Gastrocnemius medialis (tissue), 4 donors: ENCODE results near the gene TEX264. TPM values are rescaled to one million over a fixed set of nuclear protein-coding genes. Genes with fewer than 3 reads are reported as not detected.

Experiments
- ATAC-seq, 2 donors: fragments of 150-250 bp; one replicate each; pipeline ENCODE4 v1.9.1; 2016
- DNase-seq, 2 donors: peaks; one replicate each; pipeline ENCODE4 v3.0.0-alpha.2; 2019
- H3K27ac ChIP-seq, 4 donors: fragments of 200-600 bp; sonication (generic); 1 replicate in 1 of 4; 2 replicates in 3 of 4; pipeline ENCODE4 v1.5.1; 2016 to 2018; ENCODE audit warnings: mild to moderate bottlenecking in 2 of 4, moderate library complexity in 1 of 4
- H3K27me3 ChIP-seq, 3 donors: fragments of 200-600 bp; sonication (generic) in 2 of 3; 1 replicate in 1 of 3; 2 replicates in 2 of 3; pipeline versions ENCODE4 v1.5.1 to v1.6.0; 2016 to 2019; ENCODE audit warnings: mild to moderate bottlenecking in 1 of 3, moderate library complexity in 1 of 3
- H3K36me3 ChIP-seq, 2 donors: fragments of 200-600 bp; sonication (generic) in 1 of 2; one replicate each; pipeline ENCODE4 v1.5.1; 2017 to 2018
- H3K4me1 ChIP-seq, 2 donors: fragments of 200-600 bp; sonication (generic) in 1 of 2; one replicate each; pipeline ENCODE4 v1.5.1; 2016 to 2017; ENCODE audit warnings: mild to moderate bottlenecking in 2 of 2
- H3K4me3 ChIP-seq, 4 donors: fragments of 200-600 bp; sonication (generic) in 3 of 4; 1 replicate in 1 of 4; 2 replicates in 3 of 4; pipeline ENCODE4 v1.5.1; 2016 to 2019; ENCODE audit warnings: mild to moderate bottlenecking in 2 of 4
- H3K9me3 ChIP-seq, 3 donors: fragments of 200-600 bp; sonication (generic) in 2 of 3; 1 replicate in 1 of 3; 2 replicates in 2 of 3; pipeline ENCODE4 v1.5.1; 2016 to 2019
- CTCF ChIP-seq, 5 experiments: fragments of 450-650 bp in 3 of 5; fragments of 200-600 bp in 2 of 5; sonication (generic) in 2 of 5; IDR thresholded peaks in 4 of 5; conservative IDR thresholded peaks in 1 of 5; 1 replicate in 4 of 5; 2 replicates in 1 of 5; pipeline ENCODE4 v1.5.1; 2016 to 2019; ENCODE audit warnings: antibody characterized with exemption in 5 of 5, mild to moderate bottlenecking in 3 of 5, moderate library complexity in 3 of 5
- POLR2A ChIP-seq, 2 donors: fragments of 450-650 bp; IDR thresholded peaks; one replicate each; pipeline ENCODE4 v1.6.1; 2017; ENCODE audit warnings: antibody characterized with exemption in 2 of 2, mild to moderate bottlenecking in 2 of 2, moderate library complexity in 2 of 2
- in situ Hi-C, 4 donors: fragments of 200-750 bp; cut with MboI; loops; one replicate each; pipeline versions ENCODE4 v1.15.0 to v1.8.0; 2017; ENCODE audit warnings: low sequenced_read_pairs in 4 of 4
- intact Hi-C: fragments of 100-400 bp; cut with DNase I; formaldehyde crosslinking; loops from one replicate; pipeline ENCODE4 v1.15.1; 2023; ENCODE audit warnings: low total_unique reads
- total RNA-seq, 4 donors: library from RNA; depleted of rRNA; stranded (reverse); fragments of >200 nt; gene quantifications; one replicate each; pipeline versions ENCODE4 v1.1.0 to v1.2.3, GENCODE V29; 2016

The TEX264 gene
- total RNA-seq, 4 donors from 2014 or later: 43.9 to 83.5 (median 54.3) TPM

DNA sequence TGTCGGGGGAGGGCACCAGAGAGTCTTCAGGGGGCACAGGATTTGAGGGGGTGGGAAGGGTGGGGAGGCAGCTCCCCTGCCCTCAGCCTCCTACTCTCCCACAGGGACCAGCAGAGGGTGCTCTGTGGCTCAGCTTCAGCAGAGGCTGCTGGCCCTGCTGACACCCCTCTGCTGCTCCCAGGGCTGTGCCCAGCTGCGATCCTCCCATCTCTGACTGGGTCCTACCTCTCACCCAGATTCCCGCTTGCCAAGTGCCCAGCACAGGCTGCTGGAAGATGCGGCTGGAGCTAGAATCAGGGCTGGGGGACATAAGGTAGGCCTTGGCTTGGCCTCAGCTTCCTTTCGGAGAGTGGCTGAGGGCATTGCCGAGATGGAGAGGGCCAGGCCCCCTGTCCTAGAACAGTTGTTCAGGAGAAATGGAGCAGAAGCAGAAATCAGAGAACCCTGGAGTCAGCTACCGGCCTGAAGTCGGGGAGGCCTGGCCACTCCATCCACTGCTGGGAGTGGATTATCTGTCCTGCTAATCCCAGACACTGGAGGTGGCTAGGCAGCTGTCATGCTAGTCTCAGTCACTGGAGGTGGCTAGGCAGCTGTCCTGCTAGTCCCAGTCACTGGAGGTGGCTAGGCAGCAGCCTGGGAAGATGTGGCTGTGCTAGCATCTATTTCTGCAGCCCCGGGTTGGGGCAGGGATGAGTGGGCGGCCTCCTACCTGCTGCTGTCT is 39.7 kb downstream of the TEX264 start:
- DNase-seq: peak in 1 of 2 donors; percentile 2
- intact Hi-C loops (no loop called here), in situ Hi-C loops (no loop called here)
- Histone ChIP-seq H3K4me3 (no peak overlapping the region), H3K9me3 (no peaks in the 10 kb centered on the region), H3K27ac (no peak overlapping the region), H3K27me3 (no peaks in the 10 kb centered on the region), H3K4me1 (no peaks in the 10 kb centered on the region), H3K36me3 (no peaks in the 10 kb centered on the region)
- no peak for TF ChIP-seq POLR2A (IDR thresholded peaks at IDR 0.05)
- no peak for TF ChIP-seq CTCF (IDR thresholded peaks at IDR 0.05 in 4 of 5, conservative IDR thresholded peaks at IDR 0.05 in 1 of 5)
- ATAC-seq: no peak

DNA sequence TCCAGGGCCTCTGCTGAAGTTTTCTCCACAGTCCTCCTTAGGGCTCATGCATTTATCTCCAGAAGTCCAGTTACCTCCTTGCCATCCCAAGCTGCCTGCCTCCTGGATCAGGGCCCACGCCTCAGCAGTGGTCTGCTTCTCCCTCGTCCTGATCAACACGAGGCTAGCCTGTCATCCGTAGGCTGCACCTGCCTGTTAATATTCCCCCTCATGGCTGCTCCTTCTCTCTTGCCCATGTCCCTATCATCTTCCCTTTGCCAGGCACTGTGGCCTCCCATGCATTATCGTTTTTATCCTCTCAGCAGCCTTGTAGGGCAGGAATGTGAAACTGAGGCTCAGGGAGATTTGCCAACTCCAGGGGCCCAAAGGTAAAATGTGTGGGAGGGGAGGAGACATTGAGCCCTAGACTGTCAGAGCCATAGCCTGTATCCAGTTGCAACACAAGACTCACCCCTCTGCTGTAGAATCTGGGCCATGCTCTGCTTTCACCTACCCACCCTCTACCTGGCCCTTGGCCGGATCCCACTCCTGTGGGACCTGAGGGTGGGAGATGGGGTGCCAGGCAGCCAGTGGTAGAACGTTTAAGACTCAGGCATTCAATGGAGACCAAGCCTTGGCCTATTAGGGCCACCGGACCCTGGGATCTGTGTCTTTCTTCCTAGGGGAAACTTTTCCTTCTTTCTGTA is 40.4 kb downstream of the TEX264 start:
- Histone ChIP-seq H3K27me3 (no peaks in the 10 kb centered on the region), H3K27ac (no peak overlapping the region), H3K4me1 (no peaks in the 10 kb centered on the region), H3K36me3 (no peaks in the 10 kb centered on the region), H3K9me3 (no peaks in the 10 kb centered on the region), H3K4me3 (no peak overlapping the region)
- TF ChIP-seq CTCF (IDR thresholded peaks at IDR 0.05 in 4 of 5, conservative IDR thresholded peaks at IDR 0.05 in 1 of 5) (no peak), POLR2A (IDR thresholded peaks at IDR 0.05) (no peak)
- in situ Hi-C loops (no loop called here), intact Hi-C loops (no loop called here)
- DNase-seq: no peak
- no peak for ATAC-seq

DNA sequence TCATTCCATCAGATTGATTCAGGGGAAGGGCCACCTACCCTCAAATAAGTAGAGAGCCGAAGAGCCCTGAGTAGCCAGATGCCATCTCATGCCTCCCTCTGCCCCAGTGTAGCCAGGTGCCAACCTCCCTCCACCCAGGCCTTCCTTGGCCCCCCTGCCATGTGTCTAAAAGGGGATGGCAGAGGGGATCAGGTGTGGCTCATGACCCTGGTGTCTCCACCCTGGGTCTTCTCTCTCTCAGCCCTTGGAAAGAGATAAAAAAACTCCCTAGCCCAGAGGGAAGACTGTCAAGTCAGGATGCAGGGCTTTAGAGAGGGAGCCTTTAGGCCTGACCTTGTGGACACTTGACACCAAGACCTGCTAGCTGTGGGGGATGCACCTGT is 41.0 kb downstream of the TEX264 start:
- no peaks in the 10 kb centered on the region for H3K27me3 ChIP-seq
- H3K4me1 ChIP-seq: no peaks in the 10 kb centered on the region
- H3K36me3 ChIP-seq: no peaks in the 10 kb centered on the region
- in situ Hi-C loops: no loop called here
- no peak overlapping the region for H3K4me3 ChIP-seq
- H3K9me3 ChIP-seq: no peaks in the 10 kb centered on the region
- ATAC-seq (no peak), DNase-seq (no peak)
- intact Hi-C loops: no loop called here
- H3K27ac ChIP-seq: no peak overlapping the region
- no peak for TF ChIP-seq CTCF (IDR thresholded peaks at IDR 0.05 in 4 of 5, conservative IDR thresholded peaks at IDR 0.05 in 1 of 5)
- no peak for TF ChIP-seq POLR2A (IDR thresholded peaks at IDR 0.05)

GRCh38 chr3:51712511-51712931 is 41.5 kb downstream of the TEX264 start:
- in situ Hi-C loops (no loop called here), intact Hi-C loops (no loop called here)
- H3K36me3 ChIP-seq: no peaks in the 10 kb centered on the region
- TF ChIP-seq POLR2A (IDR thresholded peaks at IDR 0.05) (no peak), CTCF (IDR thresholded peaks at IDR 0.05 in 4 of 5, conservative IDR thresholded peaks at IDR 0.05 in 1 of 5) (no peak)
- H3K4me1 ChIP-seq: no peaks in the 10 kb centered on the region
- no peak for ATAC-seq
- no peak overlapping the region for H3K27ac ChIP-seq
- H3K4me3 ChIP-seq: no peak overlapping the region
- no peaks in the 10 kb centered on the region for H3K9me3 ChIP-seq
- H3K27me3 ChIP-seq: no peaks in the 10 kb centered on the region
- DNase-seq: no peak
